Testis (tissue), 3 donors: ENCODE data around the gene SNX18. TPM values are rescaled to one million over a fixed set of nuclear protein-coding genes. Genes with fewer than 3 reads are reported as not detected.

Experiments
- DNase-seq: peaks from one replicate; pipeline ENCODE4 v3.0.0-alpha.2; 2019
- H3K27ac ChIP-seq, 2 donors: fragments of 200-600 bp; sonication (generic); one replicate each; pipeline ENCODE4 v1.5.1; 2019
- H3K27me3 ChIP-seq: fragments of 200-600 bp; sonication (generic); one replicate; pipeline ENCODE4 v1.5.1; 2019
- H3K36me3 ChIP-seq: fragments of 200-600 bp; sonication (generic); one replicate; pipeline ENCODE4 v1.5.1; 2017; ENCODE audit warnings: low read depth; ENCODE audit errors: missing control alignments
- H3K4me1 ChIP-seq: fragments of 200-600 bp; sonication (generic); one replicate; pipeline ENCODE4 v1.5.1; 2019
- H3K4me3 ChIP-seq, 2 donors: fragments of 200-600 bp; sonication (generic); one replicate each; pipeline ENCODE4 v1.5.1; 2017 to 2019
- H3K9me3 ChIP-seq: fragments of 200-600 bp; sonication (generic); one replicate; pipeline ENCODE4 v1.5.1; 2017
- CTCF ChIP-seq, 3 experiments: fragments of 450-650 bp in 2 of 3; fragments of 200-600 bp in 1 of 3; sonication (generic) in 1 of 3; IDR thresholded peaks; one replicate each; pipeline ENCODE4 v1.5.1; 2016 to 2019; ENCODE audit warnings: antibody characterized with exemption in 3 of 3, mild to moderate bottlenecking in 2 of 3, moderate library complexity in 1 of 3
- POLR2A ChIP-seq: fragments of 450-650 bp; IDR thresholded peaks from one replicate; pipeline ENCODE4 v1.6.1; 2017; ENCODE audit warnings: antibody characterized with exemption, mild to moderate bottlenecking, moderate library complexity
- WGBS, 2 donors: methylation state at CpG; one replicate each; pipeline ENCODE4 v1.1.5; 2018; 5-methylcytosine and 5-hydroxymethylcytosine counted together
- intact Hi-C: fragments of 100-400 bp; cut with DNase I; formaldehyde crosslinking; loops from one replicate; pipeline ENCODE4 v1.15.1; 2023; ENCODE audit warnings: low total_unique reads
- polyA plus RNA-seq: library from polyadenylated mRNA; stranded (reverse); fragments of 350-450 nt; fragmentation: Illumina TruSeq; extraction: RNeasy Lipid Tissue Mini Kit (QIAGEN cat#74804); gene quantifications from one replicate; pipeline ENCODE4 v1.2.3, GENCODE V29; 2014; ENCODE audit warnings: low read depth, low replicate concordance; ENCODE audit not compliant: insufficient read depth
- total RNA-seq, 2 donors: library from RNA; depleted of rRNA; stranded (reverse); fragments of >200 nt; gene quantifications; one replicate each; pipeline ENCODE4 v1.2.3, GENCODE V29; 2016

The SNX18 gene
- total and polyA plus RNA-seq, 3 donors from 2014 or later, result 17.5 to 99.7 (median 71.9) TPM

- DNase-seq, result peak; percentile 24
- Histone ChIP-seq H3K27ac (no peak overlapping the region), H3K27me3 (no peaks in the 10 kb centered on the region), H3K4me3 (no peak overlapping the region), H3K36me3 (no peaks in the 10 kb centered on the region), H3K4me1 (no peaks in the 10 kb centered on the region), H3K9me3 (no peaks in the 10 kb centered on the region)
- intact Hi-C loops, result no loop called here
- no peak for TF ChIP-seq CTCF (IDR thresholded peaks at IDR 0.05)
- TF ChIP-seq POLR2A, result no peak
- WGBS, 2 donors, result 53 to 56% methylated on average over 5 of the region's 5 CpGs
Observed at GRCh38 chr5:54570916-54571315, 53.4 kb downstream of the SNX18 start.

DNA sequence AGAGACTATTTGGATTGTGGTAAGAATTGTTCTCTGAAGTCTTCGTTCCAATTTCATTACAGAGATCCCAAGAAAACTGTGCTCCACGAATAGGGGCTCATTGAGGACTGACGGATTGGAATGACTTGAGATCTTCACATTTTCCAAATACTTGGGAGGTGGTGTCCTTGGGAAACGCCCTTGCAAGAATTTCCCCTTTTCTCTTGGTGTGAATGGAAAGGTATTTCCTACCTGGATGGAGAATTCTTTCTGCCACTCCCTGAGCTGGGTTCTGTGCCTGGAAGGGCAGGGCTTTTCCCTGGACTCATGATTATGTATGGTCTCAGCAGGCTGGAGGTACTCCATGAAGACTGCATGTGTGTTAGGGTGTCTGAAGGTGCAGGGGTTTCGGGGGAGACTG, 53.9 kb downstream of the SNX18 start:
- intact Hi-C loops, result no loop called here
- H3K27me3 ChIP-seq, result no peaks in the 10 kb centered on the region
- DNase-seq, result no peak
- 77 to 88% methylated on average over 5 of the region's 5 CpGs for WGBS, 2 donors
- H3K27ac ChIP-seq, result no peak overlapping the region
- no peak for TF ChIP-seq CTCF (IDR thresholded peaks at IDR 0.05)
- H3K4me3 ChIP-seq, result no peak overlapping the region
- no peaks in the 10 kb centered on the region for H3K9me3 ChIP-seq
- H3K36me3 ChIP-seq, result no peaks in the 10 kb centered on the region
- no peaks in the 10 kb centered on the region for H3K4me1 ChIP-seq

- H3K36me3 ChIP-seq, result no peaks in the 10 kb centered on the region
- H3K9me3 ChIP-seq, result no peaks in the 10 kb centered on the region
- DNase-seq, result no peak
- WGBS, 2 donors, result 66 to 74% methylated on average over 4 of the region's 4 CpGs
- TF ChIP-seq CTCF (IDR thresholded peaks at IDR 0.05) (no peak), POLR2A (no peak)
- H3K4me1 ChIP-seq, result peaks cover under 1% of the 10 kb centered on the region
- intact Hi-C loops, result no loop called here
- H3K27ac ChIP-seq, result no peak overlapping the region
- H3K4me3 ChIP-seq, result no peak overlapping the region
- H3K27me3 ChIP-seq, result no peaks in the 10 kb centered on the region
Observed at GRCh38 chr5:54573812-54574489, 56.4 kb downstream of the SNX18 start.

DNA sequence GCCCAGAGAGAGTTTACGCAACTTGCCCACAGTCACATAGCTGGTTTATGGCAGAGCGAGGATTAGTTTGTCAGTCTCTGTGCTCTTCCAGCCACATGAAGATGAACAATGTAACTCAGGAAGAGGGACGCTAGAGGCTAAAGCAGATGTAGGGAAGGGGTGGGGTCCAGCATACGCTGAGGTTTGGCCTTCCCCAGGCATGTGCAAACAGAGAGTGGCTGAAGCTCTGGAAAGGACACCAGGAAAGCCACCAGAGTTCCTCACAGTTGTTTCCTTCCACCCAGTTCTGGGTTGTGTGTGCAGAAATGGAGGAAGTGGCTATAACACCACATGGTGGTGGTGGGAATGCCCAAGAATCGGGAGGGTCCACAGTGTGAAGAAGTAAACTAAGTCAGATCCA, 60.0 kb downstream of the SNX18 start:
- Histone ChIP-seq H3K27me3 (no peaks in the 10 kb centered on the region), H3K9me3 (no peaks in the 10 kb centered on the region), H3K4me1 (peaks cover 33% of the 10 kb centered on the region), H3K27ac (no peak overlapping the region), H3K4me3 (no peak overlapping the region), H3K36me3 (no peaks in the 10 kb centered on the region)
- no peak for DNase-seq
- no peak for TF ChIP-seq POLR2A
- TF ChIP-seq CTCF (IDR thresholded peaks at IDR 0.05), result no peak
- WGBS, 2 donors, result 95% methylated on average over 5 of the region's 5 CpGs
- intact Hi-C loops, result no loop called here
